DMS53 treated with DMSO at 0.1 percent for 48 hours (cell line): ENCODE data around the gene UNK.

Experiments
- DNase-seq: peaks from one replicate; lab custom pipeline; 2025; ENCODE audit not compliant: unreplicated experiment; lab: John Stamatoyannopoulos, UW

UNK gene

DNA sequence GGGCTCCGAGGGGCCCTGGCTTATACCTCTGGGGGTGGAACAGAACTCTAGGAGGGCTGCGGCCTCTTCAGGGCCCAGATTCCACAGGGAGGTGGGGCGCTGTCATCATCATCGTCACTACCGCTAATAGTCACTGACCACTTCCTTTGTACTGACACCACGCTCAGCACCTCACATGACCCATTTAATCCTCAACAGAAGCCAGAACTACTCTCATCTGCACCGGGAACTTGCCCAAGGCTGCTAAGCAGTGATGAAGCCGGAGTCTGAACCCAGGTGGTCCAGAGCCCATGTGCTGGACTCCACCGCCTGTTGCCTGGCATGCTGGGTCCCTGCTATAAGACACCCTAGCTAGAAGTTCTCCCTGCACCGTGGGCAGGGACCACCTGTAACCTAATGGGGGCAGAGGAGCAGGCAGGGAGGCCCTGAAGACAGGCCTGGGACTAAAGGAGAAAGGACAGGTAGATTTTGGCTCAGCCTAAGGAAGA, 47.6 kb downstream of the UNK start:
- no peak for DNase-seq

DNA sequence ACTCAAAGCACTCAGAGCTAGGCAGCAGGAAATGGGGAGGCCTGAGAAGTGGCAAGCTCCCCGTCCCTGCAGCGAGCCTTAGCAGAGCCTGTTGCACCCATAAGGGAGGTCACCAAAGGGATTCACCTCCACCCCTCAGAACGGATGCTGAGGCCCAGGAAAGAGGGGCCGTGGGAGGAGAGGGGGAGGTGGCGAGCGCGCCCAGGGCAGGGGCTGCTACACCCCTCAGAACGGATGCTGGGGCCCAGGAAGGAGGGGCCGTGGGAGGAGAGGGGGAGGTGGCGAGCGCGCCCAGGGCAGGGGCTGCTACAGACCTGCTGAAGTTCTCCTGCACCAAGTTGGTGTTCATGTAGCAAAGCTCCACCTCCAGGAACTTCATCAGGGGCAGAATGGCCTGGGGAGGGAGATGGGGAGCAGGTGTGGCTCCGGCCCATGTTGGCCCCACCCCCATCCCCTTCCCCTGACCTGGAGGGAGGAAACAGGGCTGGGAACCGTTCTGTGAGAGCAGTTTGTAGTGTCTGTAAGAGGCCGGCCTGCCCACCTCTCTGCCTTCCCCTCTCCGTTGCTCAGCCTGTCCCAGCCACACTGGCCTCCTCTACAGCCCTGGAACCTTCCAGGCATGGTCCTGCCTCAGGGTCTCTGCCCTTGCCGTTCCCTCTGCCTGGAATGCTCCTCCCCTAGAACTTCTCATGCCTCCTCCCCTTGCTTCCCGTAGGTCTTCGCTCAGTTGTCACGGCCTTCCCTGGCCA, 48.2 kb downstream of the UNK start:
- no peak for DNase-seq

DNA sequence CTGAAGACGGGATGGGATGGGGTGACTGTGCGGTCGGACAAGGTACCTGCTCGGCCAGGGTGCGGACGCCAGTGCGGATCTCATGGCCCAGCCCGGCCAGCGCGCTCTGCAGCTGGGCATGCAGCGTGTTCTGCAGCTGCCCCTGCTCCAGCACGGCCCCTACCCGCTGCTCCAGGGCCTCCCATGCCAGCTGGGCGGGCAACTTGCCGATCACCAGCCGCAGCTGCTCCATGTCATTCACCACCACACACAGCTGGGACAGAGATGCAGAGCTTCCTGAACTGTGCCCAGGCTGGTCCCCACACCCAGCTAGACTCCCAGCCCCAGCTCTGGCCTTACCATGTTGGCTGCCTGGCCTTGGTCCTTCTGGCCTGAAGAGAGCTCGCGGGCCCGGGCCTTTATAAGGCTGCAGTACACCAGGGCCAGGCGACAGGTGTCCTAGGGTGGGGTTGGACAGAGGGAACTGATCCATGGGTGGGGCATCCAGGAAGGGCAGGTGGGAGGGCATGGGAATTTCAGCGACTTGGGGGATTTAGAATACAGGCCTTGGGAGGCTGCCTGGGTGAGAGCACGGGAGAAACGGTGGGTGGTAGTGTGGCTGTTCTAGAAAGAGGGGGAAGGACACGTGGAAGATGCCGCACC, 49.8 kb downstream of the UNK start:
- no peak for DNase-seq

DNA sequence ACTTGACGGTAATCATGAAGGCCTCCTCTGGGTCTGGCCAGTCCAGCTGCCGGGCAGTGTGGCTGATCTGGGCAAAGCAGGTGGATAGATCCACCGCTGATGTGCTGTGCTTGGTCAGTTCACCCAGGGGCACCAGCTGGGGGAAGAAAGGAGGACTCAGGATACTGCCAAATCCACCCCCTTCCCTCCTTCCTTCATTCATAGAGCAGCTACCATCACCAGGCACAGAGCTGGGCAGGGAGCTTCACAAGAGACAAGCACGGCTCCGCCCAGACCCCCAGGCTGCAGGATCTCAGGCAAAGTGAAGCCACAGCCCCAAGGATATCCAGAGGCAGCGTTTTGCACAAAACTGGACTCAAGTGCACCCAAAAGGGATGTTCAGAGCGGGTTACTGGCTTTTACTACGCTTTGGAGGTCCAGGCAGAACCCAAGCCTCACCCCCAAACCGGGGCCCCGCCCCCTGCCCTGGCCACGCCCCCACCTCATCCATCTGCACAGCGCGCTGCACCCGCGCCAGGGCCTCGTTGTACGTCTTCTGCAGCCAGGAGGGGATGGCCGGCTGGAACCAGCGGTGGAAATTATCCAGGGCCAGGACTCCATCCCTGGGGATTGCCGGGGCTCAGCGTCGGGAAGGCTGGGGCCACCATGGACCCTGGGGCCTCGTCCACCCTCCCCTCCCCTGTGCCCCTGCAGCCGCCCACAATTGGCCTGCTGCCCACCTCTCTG, 50.5 kb downstream of the UNK start:
- no peak for DNase-seq

DNA sequence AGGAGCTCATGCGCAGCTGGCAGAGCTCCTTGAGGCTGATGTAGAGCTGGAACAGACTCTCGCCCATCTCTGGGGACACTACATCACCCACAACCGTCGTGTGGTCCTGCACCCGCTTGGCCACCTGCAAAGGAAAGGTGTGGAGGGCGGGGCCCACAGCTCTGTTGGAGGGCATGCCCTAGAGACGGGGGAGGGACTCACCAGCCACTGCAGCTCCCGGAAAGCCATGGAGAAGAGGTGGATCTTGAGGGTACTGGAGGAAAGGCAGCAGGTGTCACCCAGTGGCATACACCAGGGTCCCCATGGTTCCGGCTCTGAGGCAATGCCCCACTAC, 51.0 kb downstream of the UNK start:
- no peak for DNase-seq

DNA sequence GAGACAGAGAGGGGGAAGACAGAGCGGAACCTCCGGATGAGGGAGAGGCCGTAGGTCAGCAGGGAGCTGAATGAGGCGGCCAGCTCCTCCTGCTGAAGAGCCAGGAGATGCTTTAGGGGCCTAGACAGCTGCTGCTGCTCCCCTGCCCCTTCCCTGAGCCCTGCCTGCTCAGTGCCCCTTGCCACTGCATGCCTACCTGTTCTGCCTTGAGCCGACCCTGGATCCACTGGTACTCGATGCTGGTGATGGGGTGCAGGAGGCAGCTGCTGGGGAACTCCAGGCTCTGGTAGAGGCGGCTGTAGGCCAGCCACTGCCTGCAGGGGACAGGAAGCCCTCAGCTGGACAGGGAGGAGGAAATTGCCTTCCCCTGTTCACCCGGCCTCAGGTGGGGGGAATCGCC, 52.0 kb downstream of the UNK start:
- no peak for DNase-seq

DNA sequence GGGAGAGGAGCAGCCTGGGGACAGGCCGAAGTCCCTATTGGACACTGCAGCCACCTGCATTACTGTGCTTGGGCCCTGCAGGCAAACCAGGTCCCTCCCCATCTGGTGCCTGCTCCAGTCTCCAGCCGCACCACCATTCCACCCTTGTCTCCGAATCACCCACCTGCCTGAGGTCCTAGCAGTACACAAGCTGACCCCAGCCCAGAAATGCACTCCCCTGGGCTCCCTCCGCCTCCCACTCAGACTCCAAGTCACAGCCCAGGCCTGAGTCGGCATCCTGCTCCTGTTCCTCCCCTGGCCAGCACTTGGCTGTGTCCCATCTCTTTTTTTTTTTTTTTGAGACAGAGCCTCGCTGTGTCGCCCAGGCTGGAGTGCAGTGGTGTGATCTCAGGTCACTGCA, 53.3 kb downstream of the UNK start:
- no peak for DNase-seq

DNA sequence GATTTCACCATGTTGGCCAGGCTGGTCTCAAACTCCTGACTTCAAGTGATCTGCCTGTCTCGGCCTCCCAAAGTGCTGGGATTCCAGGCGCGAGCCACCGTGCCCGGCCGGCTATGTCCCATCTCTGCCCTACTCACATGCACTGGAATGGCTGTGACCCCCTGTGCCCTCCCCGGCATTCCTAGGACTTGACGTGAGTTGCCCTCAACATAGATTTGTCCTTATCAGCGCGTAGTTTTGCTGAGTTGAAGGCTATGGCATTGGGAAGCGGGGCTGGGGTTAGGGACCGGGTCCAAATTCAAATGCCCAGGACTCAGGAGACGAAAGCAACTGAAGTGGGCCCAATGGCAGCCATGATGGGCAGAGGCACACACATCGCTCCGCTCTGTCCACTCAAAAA, 53.8 kb downstream of the UNK start:
- DNase-seq = no peak

DNA sequence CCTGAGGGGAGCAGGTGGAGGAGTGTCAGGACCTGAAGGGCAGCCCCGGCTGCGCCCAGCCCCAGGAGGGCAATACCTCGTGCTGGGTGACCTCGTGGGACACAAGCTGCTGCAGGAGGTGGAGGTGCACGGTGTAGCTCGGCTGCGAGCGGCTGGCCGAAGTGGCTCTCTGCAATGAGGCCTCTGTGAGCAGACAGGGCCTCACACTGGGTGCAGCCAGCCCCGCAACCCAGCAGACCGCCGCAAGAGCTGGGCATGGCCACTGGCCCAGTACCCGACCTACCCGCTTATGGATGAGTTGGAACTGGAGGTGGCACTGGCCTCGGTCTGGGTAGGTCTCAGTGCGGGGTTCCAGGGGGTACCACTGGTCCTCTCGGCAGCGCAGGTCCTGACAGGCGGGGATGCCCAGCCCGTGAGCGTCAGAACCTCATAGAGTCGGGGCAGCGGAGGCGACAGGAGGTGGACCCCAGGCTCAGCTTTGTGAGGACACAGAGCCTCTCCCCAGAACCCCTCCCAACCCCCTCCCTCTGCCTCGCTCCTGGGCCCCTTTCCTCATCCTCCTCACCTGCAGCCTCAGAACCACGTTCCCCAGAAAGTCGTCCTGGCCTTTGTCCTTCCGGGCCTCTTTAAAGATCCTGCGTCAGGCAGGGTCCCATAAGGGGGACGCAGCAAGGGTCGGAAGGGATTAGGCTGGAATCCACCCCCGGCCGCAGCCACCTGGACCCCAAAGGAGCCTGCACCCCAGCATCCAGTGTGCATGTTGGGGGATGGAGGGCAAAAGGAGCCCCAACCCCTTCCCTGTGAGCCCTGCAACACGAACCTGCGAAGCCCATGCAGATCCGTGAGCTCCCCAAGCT, 55.6 kb downstream of the UNK start:
- no peak for DNase-seq

DNA sequence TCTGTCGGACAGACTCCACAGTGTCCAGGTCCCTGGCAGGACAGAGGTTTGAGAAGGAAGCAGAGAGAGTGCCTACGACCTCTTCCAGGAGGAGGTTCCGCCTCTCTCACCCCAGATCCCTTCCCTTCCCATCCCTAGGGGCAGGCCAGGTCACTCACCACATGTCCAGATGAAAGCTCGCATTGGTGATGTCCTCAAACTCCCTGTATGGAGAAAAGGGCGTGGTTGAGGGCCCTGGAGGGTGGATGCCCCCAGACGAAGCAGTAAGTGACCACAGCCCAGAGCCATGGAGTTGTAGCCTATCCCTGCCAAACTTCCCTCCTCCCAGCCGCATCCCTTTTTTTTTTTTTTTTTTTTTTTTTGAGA, 56.2 kb downstream of the UNK start:
- no peak for DNase-seq

DNA sequence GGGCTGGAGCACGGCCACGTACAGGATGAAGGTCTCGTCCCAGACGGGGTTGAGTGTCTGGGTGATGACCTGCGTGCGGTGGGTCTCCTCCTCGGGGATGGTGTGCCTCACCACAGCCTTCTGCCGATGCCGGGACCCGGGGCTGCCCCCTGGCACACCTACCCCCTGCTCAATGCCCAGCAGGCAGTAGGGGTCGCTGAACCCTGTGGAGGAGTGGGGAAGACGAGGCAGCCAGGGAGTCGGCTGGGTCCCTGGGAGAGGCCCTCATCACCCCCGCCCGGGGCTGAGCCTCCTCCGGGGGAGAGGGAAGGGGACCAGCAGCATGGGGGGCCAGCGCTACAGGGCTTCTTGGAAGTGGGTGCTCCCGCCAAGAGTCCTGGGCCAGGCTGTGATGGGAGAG, 57.8 kb downstream of the UNK start:
- DNase-seq = no peak

DNA sequence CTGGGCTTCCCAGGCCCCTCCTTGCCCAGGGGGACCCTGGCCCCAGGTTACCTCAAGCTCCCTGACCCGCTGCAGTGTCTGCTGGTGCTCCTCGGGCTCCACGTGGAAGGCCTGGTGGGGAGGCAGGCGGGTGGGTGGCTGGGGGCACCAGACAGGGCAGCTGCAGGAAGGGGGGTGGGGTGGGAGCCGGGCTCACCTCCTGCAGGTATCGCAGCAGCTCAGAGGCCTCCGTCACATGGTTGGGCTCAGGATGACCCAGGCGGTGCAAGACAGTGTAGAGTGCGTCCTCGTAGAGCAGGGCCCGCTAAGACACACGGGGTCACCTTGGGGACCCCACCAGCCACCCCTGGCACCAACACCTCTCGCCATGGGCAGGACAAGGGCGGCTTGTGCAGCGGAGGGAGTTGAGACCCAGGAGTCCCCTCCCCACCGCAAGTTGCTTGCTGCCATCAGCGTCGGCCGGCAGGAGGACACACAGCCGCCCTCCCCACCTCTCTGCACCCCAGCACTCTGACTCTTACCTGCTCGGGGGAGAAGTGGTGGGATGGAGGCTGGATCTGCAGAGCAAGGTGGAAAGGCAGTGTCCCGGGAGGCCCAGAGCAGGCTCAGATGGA, 58.5 kb downstream of the UNK start:
- DNase-seq = no peak

DNA sequence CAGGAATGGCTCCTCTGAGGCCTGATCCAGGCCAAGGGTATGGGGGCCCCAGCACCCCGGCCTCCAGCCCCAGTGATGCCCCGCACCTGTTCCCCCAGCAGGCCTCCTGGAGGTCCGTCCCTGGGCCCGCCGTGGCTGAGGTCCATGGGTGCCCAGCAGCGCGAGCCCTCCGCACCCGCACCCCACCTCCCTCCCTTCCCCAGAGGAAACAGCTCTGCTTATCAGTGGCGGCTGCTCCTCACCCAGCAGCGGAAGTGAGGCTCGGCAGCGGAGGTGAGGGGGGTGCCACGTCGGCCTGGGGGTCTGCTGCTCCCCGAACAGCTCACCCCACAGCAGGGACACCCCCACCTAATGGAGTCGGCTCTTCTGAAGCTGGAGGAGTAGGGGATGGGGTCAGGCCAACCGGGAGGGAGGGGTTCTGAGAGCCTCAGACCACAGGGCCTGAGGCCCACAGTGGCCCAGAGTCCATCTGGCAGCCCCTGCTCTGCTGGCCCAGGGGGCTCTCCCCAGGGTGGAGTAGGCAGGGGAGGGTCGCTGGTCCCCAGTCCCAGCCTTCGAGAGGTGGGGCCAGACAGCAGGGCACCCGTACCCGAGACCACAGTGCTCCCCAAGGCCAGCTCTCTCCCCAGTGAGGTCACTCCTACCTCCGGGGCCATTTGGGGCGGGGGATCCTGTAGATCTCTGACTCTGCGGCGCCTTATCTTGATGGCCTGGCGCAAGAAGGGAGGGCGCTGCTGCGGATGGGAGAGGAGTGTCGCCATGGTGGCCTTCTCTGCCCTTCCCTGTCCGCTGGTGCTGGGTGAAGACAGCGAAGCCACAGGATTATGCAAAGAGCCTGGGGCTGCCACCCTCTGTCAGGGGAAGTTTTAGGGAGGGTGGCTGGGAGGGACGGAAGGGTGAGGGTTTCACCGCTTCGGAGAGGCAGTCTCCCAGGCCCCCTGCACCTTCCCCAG, 59.2 kb downstream of the UNK start, which contains the start of gene UNC13D:
UNC13D (minus strand) TSS at position 828 of the 953 bp plus-strand sequence; CDS start at position 761, 67 bp downstream.
- no peak for DNase-seq

DNA sequence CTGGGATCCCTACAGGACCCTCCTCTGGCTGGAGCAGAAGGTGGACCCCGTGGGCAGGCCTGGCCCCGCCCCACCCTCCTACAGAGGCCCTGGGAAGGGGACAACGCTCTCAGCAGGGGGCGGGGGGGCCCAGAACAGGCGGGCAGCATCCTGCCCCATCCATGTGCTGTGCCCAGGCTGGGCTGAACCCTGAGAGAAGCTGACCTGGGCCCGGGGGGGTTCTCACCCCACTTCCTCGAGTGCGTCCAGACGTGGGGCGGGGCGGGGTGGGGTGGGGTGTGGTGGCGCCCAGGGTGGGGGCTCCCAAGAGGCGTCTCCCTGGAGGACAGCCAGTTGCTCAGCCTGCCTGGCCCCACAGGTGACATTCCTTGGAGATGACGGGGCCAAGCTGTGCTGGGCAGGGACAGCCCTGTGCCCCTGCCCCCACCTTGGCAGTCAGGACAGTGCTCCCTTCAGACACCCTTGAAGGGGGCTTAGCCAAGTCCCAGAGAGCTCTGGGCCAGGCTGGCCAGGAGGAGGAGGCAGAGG, 60.0 kb downstream of the UNK start:
- no peak for DNase-seq

DNA sequence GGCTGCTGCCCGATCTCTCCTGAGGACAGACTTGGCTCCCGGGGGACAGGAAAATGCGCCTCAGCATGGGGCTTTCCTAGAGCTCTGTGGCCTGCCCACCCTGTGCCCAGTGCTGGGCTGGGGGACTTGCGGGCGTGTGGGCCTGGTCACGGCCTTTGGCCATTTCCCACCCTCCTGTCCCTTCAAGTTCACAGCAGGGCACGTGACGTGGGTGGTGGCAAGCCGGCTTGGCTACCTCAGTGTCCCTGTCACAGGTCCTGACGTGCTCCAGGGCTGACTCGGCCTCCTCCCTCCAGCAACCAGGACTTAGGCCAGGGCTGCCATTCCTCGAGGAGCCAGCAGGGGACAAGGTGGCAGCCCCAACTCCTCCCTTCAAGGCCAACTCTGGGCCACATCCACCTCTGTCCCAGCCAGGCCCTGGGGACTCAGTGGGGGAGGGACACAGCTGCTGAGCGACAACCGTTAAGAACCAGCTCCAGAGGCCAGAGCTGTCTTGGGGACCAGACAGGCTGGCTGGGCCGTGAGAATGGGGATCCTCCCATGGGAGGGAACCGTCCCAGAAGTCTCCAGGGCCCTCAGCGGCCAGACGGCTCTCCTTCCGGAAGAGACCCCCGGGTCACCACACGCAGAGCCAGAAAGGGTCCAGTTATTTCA, 60.6 kb downstream of the UNK start:
- DNase-seq = no peak

DNA sequence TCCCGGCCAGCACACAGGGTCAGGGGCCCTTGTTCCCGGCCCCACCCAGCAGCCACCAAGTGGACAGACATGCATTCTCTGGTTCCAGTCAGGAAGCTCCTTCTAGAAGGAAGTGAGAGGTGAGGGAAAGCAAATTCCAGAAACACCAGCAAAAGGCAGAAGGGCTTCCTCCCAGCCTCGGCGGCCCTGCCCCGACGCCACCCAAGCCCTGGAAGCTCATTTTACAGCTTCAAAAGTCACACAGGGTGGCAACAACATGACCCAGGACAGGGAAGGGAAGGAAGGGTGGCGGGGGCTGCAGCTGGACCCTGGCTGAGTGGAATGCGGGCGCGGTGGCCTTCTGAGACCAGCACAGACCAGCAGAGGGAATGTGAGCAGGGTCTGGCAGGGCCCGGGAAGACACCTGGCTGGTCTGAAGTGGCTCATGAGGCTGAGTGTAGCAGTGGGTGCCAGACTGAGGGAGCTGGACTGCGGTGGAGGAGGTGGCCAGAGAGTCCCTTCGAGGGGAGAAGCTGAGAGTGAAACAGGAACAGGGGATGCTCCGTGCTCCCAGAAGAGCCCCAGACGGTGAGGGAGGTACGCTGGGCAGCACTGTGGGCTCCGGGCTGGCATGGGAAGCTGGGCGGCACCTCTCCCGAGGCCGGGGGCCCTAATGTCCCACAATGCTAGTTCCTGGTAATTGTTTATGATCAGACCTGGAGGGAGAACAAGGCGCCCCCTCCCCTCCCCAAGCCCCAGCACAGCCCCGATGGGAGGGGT, 61.5 kb downstream of the UNK start:
- no peak for DNase-seq

DNA sequence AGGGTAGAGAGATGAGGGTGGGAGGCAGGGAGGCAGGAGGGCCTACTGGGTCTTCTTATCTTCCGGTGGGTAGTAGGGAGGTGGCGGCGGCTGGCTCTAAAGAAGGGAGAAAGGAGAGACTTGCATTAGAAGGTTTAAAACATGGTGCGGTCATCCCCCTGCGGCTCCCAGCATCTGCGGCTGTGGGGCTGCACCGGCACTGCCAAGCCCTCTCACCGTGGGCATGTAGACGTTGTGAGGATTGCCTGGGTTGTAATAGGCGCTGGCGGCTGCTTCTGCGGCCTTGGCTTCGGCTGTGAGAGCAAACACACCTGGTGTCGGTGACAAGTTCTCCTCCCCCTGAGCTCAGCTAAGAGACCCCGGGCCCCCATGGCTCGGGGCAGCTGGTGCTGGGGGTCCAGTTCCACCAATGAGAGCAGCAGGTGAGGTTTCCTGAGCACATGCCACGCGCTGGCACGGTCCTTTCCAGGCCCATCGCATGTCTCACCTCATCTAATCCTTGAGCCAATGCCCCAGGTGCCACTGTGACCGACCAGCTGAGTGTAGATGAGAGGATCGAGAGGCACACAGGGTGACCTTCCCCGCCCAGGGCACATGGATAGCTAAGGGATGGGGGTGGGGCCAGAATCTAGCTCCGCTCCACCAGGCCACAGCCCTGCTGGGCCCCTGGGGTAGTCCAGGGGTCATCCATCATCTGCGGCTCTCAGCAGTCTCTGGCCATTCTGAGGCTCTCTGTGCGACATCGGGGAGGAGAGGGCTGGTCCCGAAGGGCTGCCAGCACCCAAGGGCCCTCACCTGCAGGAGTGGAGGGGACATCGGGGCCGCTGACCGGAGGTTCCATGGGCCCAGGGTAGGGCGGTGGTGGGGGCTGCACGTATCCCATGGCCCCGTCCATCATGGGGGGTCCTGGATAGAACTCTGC, 62.3 kb downstream of the UNK start:
- peak; percentile 54 for DNase-seq
